GM10248 (cell line): ENCODE measurements around the gene HDAC4.

Source experiments
- CTCF ChIA-PET: fragments of 300-600 bp; sonication (Branson Sonifier 250); formaldehyde crosslinking; extraction: SDS; loops from one replicate; lab custom pipeline; 2021; ENCODE audit warnings: antibody characterized with exemption; lab: Yijun Ruan, JAX
- POLR2A ChIA-PET: fragments of 350-650 bp; sonication (Branson Sonifier 250); formaldehyde crosslinking; extraction: SDS; loops from one replicate; lab custom pipeline; 2020; ENCODE audit warnings: antibody characterized with exemption; lab: Yijun Ruan, JAX
- DNase-seq: peaks from one replicate; pipeline ENCODE4 v3.0.0; 2012; ENCODE audit errors: extremely low spot score
- TF ChIP-seq, protein P1 (sequence below): IDR thresholded peaks from 2 replicates; pipeline ENCODE4 v1.5.1; 2012; ENCODE audit warnings: mild to moderate bottlenecking, low read depth; ENCODE audit errors: extremely low read depth, missing control alignments, control extremely low read depth

The HDAC4 gene

DNA sequence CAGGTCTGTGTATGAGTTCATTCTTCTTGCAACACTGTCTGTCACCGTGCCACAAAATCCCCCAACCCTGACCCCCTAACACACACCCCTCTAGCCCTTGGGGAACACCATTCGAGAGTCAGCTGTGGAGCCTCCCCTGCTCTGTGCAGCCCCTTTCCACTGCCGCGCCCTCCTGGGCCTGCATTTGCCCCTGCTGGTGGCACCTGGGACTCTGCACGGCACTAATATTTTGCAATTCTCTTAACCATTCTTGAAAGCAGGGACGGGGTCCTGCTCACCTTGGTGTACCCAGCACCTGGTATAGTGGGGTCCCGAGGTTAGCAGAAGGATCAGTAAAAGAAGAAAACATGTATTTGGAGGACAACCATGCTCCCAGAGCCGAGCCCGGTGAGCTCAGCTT is 124.0 kb downstream of the HDAC4 start:
- ChIA-PET CTCF (no interaction called here), POLR2A (no interaction called here)
- TF ChIP-seq, protein P1, sequence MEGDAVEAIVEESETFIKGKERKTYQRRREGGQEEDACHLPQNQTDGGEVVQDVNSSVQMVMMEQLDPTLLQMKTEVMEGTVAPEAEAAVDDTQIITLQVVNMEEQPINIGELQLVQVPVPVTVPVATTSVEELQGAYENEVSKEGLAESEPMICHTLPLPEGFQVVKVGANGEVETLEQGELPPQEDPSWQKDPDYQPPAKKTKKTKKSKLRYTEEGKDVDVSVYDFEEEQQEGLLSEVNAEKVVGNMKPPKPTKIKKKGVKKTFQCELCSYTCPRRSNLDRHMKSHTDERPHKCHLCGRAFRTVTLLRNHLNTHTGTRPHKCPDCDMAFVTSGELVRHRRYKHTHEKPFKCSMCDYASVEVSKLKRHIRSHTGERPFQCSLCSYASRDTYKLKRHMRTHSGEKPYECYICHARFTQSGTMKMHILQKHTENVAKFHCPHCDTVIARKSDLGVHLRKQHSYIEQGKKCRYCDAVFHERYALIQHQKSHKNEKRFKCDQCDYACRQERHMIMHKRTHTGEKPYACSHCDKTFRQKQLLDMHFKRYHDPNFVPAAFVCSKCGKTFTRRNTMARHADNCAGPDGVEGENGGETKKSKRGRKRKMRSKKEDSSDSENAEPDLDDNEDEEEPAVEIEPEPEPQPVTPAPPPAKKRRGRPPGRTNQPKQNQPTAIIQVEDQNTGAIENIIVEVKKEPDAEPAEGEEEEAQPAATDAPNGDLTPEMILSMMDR, result no peak
- DNase-seq, result no peak

- CTCF ChIA-PET, result interaction anchor here (1.0 kb wide), 1 partner anchor 20 kb away, joined by 3 read pairs; no protein-coding TSS in a partner anchor
- TF ChIP-seq, protein P1, result no peak
- POLR2A ChIA-PET, result no interaction called here
- DNase-seq, result no peak
Observed at GRCh38 chr2:239275847-239276831, 124.7 kb downstream of the HDAC4 start.

- ChIA-PET CTCF (interaction anchor here (1.0 to 1.4 kb wide), 2 partner anchors 21 to 122 kb away, joined by 3 read pairs; no protein-coding TSS in a partner anchor), POLR2A (no interaction called here)
- peak; percentile 78 for DNase-seq
Observed at GRCh38 chr2:239275044-239275685, 125.7 kb downstream of the HDAC4 start.

DNA sequence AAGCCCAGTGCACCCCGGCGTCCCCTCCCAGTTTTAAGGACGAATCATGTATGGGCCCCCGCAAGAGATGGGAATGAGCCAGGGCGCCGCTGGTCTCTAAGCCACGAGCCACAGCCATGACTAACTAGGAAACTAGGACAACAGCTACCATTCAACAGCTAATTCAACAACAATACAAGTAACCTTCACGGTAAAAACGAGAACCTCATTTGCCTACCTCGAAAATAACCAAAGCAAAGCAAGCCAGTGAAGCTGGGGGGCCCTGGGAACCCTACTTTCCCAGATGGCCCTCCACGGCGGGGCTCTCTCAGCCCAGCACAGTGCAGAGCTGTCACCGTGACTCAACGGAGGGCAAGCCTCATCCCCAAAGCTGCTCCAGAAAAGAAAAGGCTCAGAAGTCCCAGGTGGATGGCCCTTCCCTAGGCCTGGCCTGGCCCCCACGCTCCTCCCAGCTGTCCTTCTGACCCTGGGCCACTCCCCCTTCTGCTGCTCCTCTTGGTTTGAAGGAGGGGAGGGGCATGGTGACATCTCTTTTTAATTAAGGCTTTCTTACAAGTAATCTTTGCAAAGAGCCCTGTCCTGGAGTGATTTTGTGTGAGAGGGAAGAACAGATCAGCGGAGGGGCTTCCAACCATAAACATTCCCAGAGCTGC is 126.3 kb downstream of the HDAC4 start:
- no peak for DNase-seq
- POLR2A ChIA-PET, result no interaction called here
- CTCF ChIA-PET, result interaction anchor here (1.4 kb wide), 1 partner anchor 122 kb away, joined by 3 read pairs; no protein-coding TSS in a partner anchor
- TF ChIP-seq, protein P1, result no peak

More at GRCh38 chr2:239275044-239275685, 125.7 kb downstream of the HDAC4 start:
- TF ChIP-seq, protein P1, result no peak

- POLR2A ChIA-PET, result interaction anchor here (0.6 kb wide), 1 partner anchor 299 kb away, joined by 3 read pairs; no protein-coding TSS in a partner anchor
- CTCF ChIA-PET, result interaction anchor here (0.6 to 1.3 kb wide), 4 partner anchors 10 to 29 kb away, joined by 3 read pairs; no protein-coding TSS in a partner anchor
- DNase-seq, result no peak
- TF ChIP-seq, protein P1, result no peak
Observed at GRCh38 chr2:239273280-239274234, 127.3 kb downstream of the HDAC4 start.
